IMR-90 (cell line): ENCODE measurements around the gene HDAC9. TPM values are rescaled to one million over a fixed set of nuclear protein-coding genes. Genes with fewer than 3 reads are reported as not detected.

Experiments used
- ATAC-seq: fragments of 200-7000 bp; cut with Tn5 transposase; 2 replicates; pipeline ENCODE4 v1.9.1; 2020; ENCODE audit warnings: low read depth, mild to moderate bottlenecking, moderate library complexity
- BruUV-seq: library from RNA; stranded (reverse); fragments of 400-500 nt; replicated peaks from 2 replicates; lab custom pipeline; 2021; lab: Mats Ljungman, UMichigan
- CTCF ChIA-PET: fragments of 300-600 bp; formaldehyde crosslinking; extraction: SDS; loops from one replicate; lab custom pipeline; 2021; ENCODE audit warnings: antibody characterized with exemption; lab: Yijun Ruan, JAX
- POLR2A ChIA-PET: fragments of 300-600 bp; sonication (Branson Sonifier 250); formaldehyde crosslinking; loops from one replicate; lab custom pipeline; 2022; ENCODE audit warnings: antibody characterized with exemption; ENCODE audit not compliant: unreplicated experiment; lab: Charles Lee
- DNase-seq: peaks from one replicate; pipeline ENCODE4 v3.0.0; 2013
- H2AFZ ChIP-seq: replicated peaks from 2 replicates; pipeline ENCODE3; 2013; ENCODE audit warnings: low read length, mild to moderate bottlenecking; ENCODE audit not compliant: poor library complexity
- H2AK5ac ChIP-seq: 2 replicates; pipeline ENCODE4 v1.6.1; 2013; ENCODE audit warnings: low read depth, low read length, inconsistent platforms
- H2AK9ac ChIP-seq: replicated peaks from 2 replicates; pipeline ENCODE3; 2013; ENCODE audit warnings: mild to moderate bottlenecking, low read depth, low read length, moderate library complexity; ENCODE audit not compliant: poor library complexity
- H2BK120ac ChIP-seq: 2 replicates; pipeline ENCODE4 v1.6.1; 2013; ENCODE audit warnings: low read depth, low read length, inconsistent platforms
- H2BK15ac ChIP-seq: 3 replicates; pipeline ENCODE4 v1.6.1; 2013; ENCODE audit warnings: low read depth, low read length, inconsistent platforms
- H2BK20ac ChIP-seq: 2 replicates; pipeline ENCODE4 v1.6.1; 2013; ENCODE audit warnings: low read depth, mild to moderate bottlenecking, inconsistent platforms, low read length, moderate library complexity
- H2BK5ac ChIP-seq: 2 replicates; pipeline ENCODE4 v1.6.1; 2013; ENCODE audit warnings: mild to moderate bottlenecking, low read depth, low read length, inconsistent platforms; ENCODE audit not compliant: poor library complexity, severe bottlenecking
- H3K14ac ChIP-seq: replicated peaks from 2 replicates; pipeline ENCODE4 v1.6.1; 2013; ENCODE audit warnings: low read depth, low read length, inconsistent platforms
- H3K18ac ChIP-seq: 2 replicates; pipeline ENCODE4 v1.6.1; 2013; ENCODE audit warnings: low read depth, low read length, control low read depth
- H3K23ac ChIP-seq: 2 replicates; pipeline ENCODE4 v1.6.1; 2013; ENCODE audit warnings: low read depth, low read length, inconsistent platforms
- H3K27ac ChIP-seq: 2 replicates; pipeline ENCODE4 v1.5.1; 2013; ENCODE audit warnings: mild to moderate bottlenecking, control low read depth, low read length; ENCODE audit not compliant: insufficient read depth
- H3K27me3 ChIP-seq: 2 replicates; pipeline ENCODE4 v1.6.1; 2013; ENCODE audit warnings: low read length; ENCODE audit not compliant: control insufficient read depth, insufficient read depth
- H3K36me3 ChIP-seq: 2 replicates; pipeline ENCODE4 v1.6.1; 2013; ENCODE audit warnings: low read length, mixed read lengths; ENCODE audit not compliant: control insufficient read depth, insufficient read depth
- H3K4ac ChIP-seq: 2 replicates; pipeline ENCODE4 v1.6.1; 2013; ENCODE audit warnings: low read depth, low read length, inconsistent platforms
- H3K4me1 ChIP-seq: 2 replicates; pipeline ENCODE4 v1.6.1; 2013; ENCODE audit warnings: low read length, mixed read lengths; ENCODE audit not compliant: control insufficient read depth, insufficient read depth
- H3K4me2 ChIP-seq: 2 replicates; pipeline ENCODE4 v1.6.1; 2013; ENCODE audit warnings: low read depth, mild to moderate bottlenecking, control low read depth, low read length, moderate library complexity
- H3K4me3 ChIP-seq: 2 replicates; pipeline ENCODE4 v1.5.1; 2013; ENCODE audit warnings: low read depth, mild to moderate bottlenecking, control low read depth, low read length, moderate library complexity; ENCODE audit not compliant: insufficient read depth
- H3K56ac ChIP-seq: 2 replicates; pipeline ENCODE4 v1.6.1; 2013; ENCODE audit warnings: low read length, inconsistent platforms; ENCODE audit not compliant: insufficient read depth; ENCODE audit errors: extremely low read depth
- H3K79me1 ChIP-seq, 2 experiments: 2 replicates each; pipeline ENCODE4 v1.6.1; 2013; ENCODE audit warnings: low read length in 2 of 2, inconsistent platforms in 1 of 2, low read depth in 1 of 2
- H3K9ac ChIP-seq: 2 replicates; pipeline ENCODE4 v1.6.1; 2013; ENCODE audit warnings: low read depth, low read length, control low read depth
- H3K9me1 ChIP-seq: 2 replicates; pipeline ENCODE4 v1.6.1; 2013; ENCODE audit warnings: low read length, inconsistent platforms; ENCODE audit not compliant: insufficient read depth
- H3K9me3 ChIP-seq: 2 replicates; pipeline ENCODE4 v1.6.1; 2013; ENCODE audit warnings: low read length; ENCODE audit not compliant: control insufficient read depth, insufficient read depth
- H4K20me1 ChIP-seq: 2 replicates; pipeline ENCODE4 v1.6.1; 2013; ENCODE audit warnings: low read length, inconsistent platforms; ENCODE audit not compliant: insufficient read depth
- H4K5ac ChIP-seq: 2 replicates; pipeline ENCODE4 v1.6.1; 2013; ENCODE audit warnings: mild to moderate bottlenecking, low read depth, low read length, control low read depth
- H4K8ac ChIP-seq, 2 experiments: 2 replicates each; pipeline ENCODE4 v1.6.1; 2013; ENCODE audit warnings: low read depth in 2 of 2, low read length in 2 of 2, control low read depth in 1 of 2, inconsistent platforms in 1 of 2
- H4K91ac ChIP-seq: 2 replicates; pipeline ENCODE4 v1.6.1; 2013; ENCODE audit warnings: low read depth, low read length, inconsistent platforms; ENCODE audit not compliant: insufficient read depth
- CEBPB ChIP-seq: IDR thresholded peaks from 2 replicates; pipeline ENCODE4 v1.6.1; 2012; ENCODE audit warnings: low read depth, low read length, improper control_type of control experiment
- FOS ChIP-seq: fragments of 150-350 bp; IDR thresholded peaks from 2 replicates; pipeline ENCODE4 v1.6.1; 2016; ENCODE audit warnings: low read depth, low read length
- MXI1 ChIP-seq: IDR thresholded peaks from 2 replicates; pipeline ENCODE4 v1.6.1; 2012; ENCODE audit warnings: low read depth, mild to moderate bottlenecking, low read length, moderate library complexity, borderline replicate concordance
- POLR2A ChIP-seq: IDR thresholded peaks from 2 replicates; pipeline ENCODE4 v1.6.1; 2012; ENCODE audit warnings: mild to moderate bottlenecking, low read depth, low read length
- USF2 ChIP-seq: fragments of 150-350 bp; IDR thresholded peaks from 2 replicates; pipeline ENCODE4 v1.6.1; 2017; ENCODE audit warnings: mild to moderate bottlenecking, antibody characterized with exemption, low read length, low read depth
- WGBS, 2 experiments: methylation state at CpG; one replicate each; pipeline versions ENCODE4 v1.1.5 to v1.1.7; 2013; ENCODE audit warnings: missing lambda C conversion rate in 2 of 2; ENCODE audit not compliant: insufficient read length in 1 of 2; ENCODE audit errors: extremely low coverage in 2 of 2; 5-methylcytosine and 5-hydroxymethylcytosine counted together
- dilution Hi-C: fragments of 300-500 bp; cut with HindIII; formaldehyde crosslinking; loops from one replicate; pipeline ENCODE4 v1.14.3; 2018; ENCODE audit warnings: low sequenced_read_pairs; ENCODE audit not compliant: unreplicated experiment
- in situ Hi-C: fragments of 300-500 bp; cut with MboI; formaldehyde crosslinking; loops from 3 replicates; pipeline ENCODE4 v1.14.3; 2019; ENCODE audit warnings: low sequenced_read_pairs, inconsistent platforms, mixed read lengths
- intact Hi-C: fragments of 100-400 bp; cut with micrococcal nuclease; formaldehyde crosslinking; loops from 2 replicates; pipeline ENCODE4 v1.10.0; 2022
- polyA plus RNA-seq, 3 experiments: library from polyadenylated mRNA; depleted of rRNA; stranded (reverse); fragments of >200 nt; gene quantifications; 2 replicates each; pipeline ENCODE4 v1.2.3, GENCODE V29; 2012; ENCODE audit warnings: low replicate concordance in 1 of 3
- total RNA-seq: library from RNA; depleted of rRNA; stranded (reverse); fragments of >200 nt; gene quantifications from 2 replicates; pipeline ENCODE4 v1.2.3, GENCODE V29; 2012

HDAC9 gene
- total and polyA plus RNA-seq, 2 of the 4 experiments (the other 2 are of a cell fraction), result 4.3 to 24.7 TPM

- no peak overlapping the region for H2BK120ac ChIP-seq
- H2AK9ac ChIP-seq, result no peak overlapping the region
- dilution Hi-C loops (no loop called here), intact Hi-C loops (no loop called here), in situ Hi-C loops (no loop called here)
- no peaks in the 10 kb centered on the region for H4K20me1 ChIP-seq
- no peak overlapping the region for H4K91ac ChIP-seq
- no peak overlapping the region for H3K4me3 ChIP-seq
- no peaks in the 10 kb centered on the region for H3K27me3 ChIP-seq
- no peaks in the 10 kb centered on the region for H3K36me3 ChIP-seq
- no CpG with 5 or more reads among the region's 1 CpG for WGBS, 2 experiments
- ChIA-PET POLR2A (no interaction called here), CTCF (no interaction called here)
- H4K8ac ChIP-seq, result no peak overlapping the region
- ATAC-seq (no peak), DNase-seq (no peak)
- H3K4me2 ChIP-seq, result no peak overlapping the region
- H2AFZ ChIP-seq, result no peak overlapping the region
- H2BK15ac ChIP-seq, result no peak overlapping the region
- no peaks in the 10 kb centered on the region for H3K4me1 ChIP-seq
- H3K27ac ChIP-seq, result no peak overlapping the region
- no peak overlapping the region for H2AK5ac ChIP-seq
- no peak overlapping the region for H3K56ac ChIP-seq
- H2BK5ac ChIP-seq, result no peak overlapping the region
- H3K23ac ChIP-seq, result no peak overlapping the region
- no TSS peak for BruUV-seq
- H2BK20ac ChIP-seq, result no peak overlapping the region
- no peak overlapping the region for H3K9ac ChIP-seq
- H4K5ac ChIP-seq, result no peak overlapping the region
- no peak overlapping the region for H3K14ac ChIP-seq
- H3K18ac ChIP-seq, result no peak overlapping the region
- H3K79me1 ChIP-seq, result no peaks in the 10 kb centered on the region
- no peaks in the 10 kb centered on the region for H3K9me3 ChIP-seq
- no peak overlapping the region for H3K4ac ChIP-seq
- TF ChIP-seq MXI1, result no peak
- TF ChIP-seq USF2, result no peak
- no peak for TF ChIP-seq POLR2A
- TF ChIP-seq CEBPB, result no peak
- no peak for TF ChIP-seq FOS
- H3K9me1 ChIP-seq, result no peaks in the 10 kb centered on the region
These were observed 13.8 kb upstream of the HDAC9 start for GRCh38 chr7:18481776-18482175.
